Thoracic aorta (tissue), 2 donors: ENCODE data around the gene OSTF1. TPM values are rescaled to one million over a fixed set of nuclear protein-coding genes. Genes with fewer than 3 reads are reported as not detected.

Experiments
- ATAC-seq: fragments of 150-250 bp; one replicate; pipeline ENCODE4 v1.8.0; 2017; ENCODE audit warnings: low read depth; ENCODE audit not compliant: insufficient number of reproducible peaks, low FRiP score
- DNase-seq: peaks from one replicate; pipeline ENCODE4 v3.0.0-alpha.2; 2020; ENCODE audit warnings: low spot score
- H3K27ac ChIP-seq, 2 donors: fragments of 200-600 bp; sonication (generic); 1 replicate in 1 of 2; 2 replicates in 1 of 2; pipeline ENCODE4 v1.5.1; 2016; ENCODE audit warnings: mild to moderate bottlenecking in 2 of 2, moderate library complexity in 2 of 2
- H3K27me3 ChIP-seq: fragments of 200-600 bp; sonication (generic); replicated peaks from 2 replicates; pipeline ENCODE4 v1.6.0; 2016; ENCODE audit warnings: mild to moderate bottlenecking; ENCODE audit not compliant: insufficient read depth
- H3K36me3 ChIP-seq: fragments of 200-600 bp; sonication (generic); one replicate; pipeline ENCODE4 v1.5.1; 2016
- H3K4me1 ChIP-seq, 2 donors: fragments of 200-600 bp; sonication (generic); 1 replicate in 1 of 2; 2 replicates in 1 of 2; pipeline versions ENCODE4 v1.5.1 to v1.6.0; 2016; ENCODE audit warnings: low read depth in 2 of 2, mild to moderate bottlenecking in 1 of 2; ENCODE audit not compliant: control insufficient read depth in 1 of 2
- H3K4me3 ChIP-seq: fragments of 200-600 bp; sonication (generic); 2 replicates; pipeline ENCODE4 v1.5.1; 2016; ENCODE audit warnings: mild to moderate bottlenecking
- H3K9me3 ChIP-seq: fragments of 200-600 bp; sonication (generic); 2 replicates; pipeline ENCODE4 v1.5.1; 2016
- total RNA-seq, 2 donors: library from RNA; depleted of rRNA; stranded (reverse); fragments of >200 nt; gene quantifications; one replicate each; pipeline versions ENCODE4 v1.1.0 to v1.2.3, GENCODE V29; 2016
- TF ChIP-seq, protein P1 (sequence below): fragments of 200-600 bp; sonication (generic); IDR thresholded peaks from one replicate; pipeline ENCODE4 v1.5.1; 2019; ENCODE audit warnings: antibody characterized with exemption

OSTF1 gene
- total RNA-seq, 2 donors from 2014 or later, result 16.8 to 33.9 TPM

DNA sequence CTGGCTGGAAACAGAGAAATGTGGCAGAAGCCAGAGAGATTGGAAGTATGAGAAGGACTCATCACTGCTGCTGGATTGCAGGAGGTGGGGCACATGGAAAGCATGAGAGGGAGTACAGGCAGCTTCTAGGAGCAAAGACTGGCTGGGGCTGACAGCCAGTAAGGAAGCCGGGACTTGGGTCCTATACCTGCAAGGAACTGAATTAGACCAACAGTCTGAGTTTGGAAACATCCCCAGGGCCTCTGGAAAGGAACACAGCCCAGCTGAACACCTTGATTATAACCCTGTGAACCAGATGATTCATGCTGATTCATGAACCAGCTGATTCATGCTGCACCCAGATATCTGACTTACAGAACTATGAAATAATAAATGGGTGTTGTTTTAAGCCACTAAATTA, 93.4 kb downstream of the OSTF1 start:
- no peak for ATAC-seq
- Histone ChIP-seq H3K9me3 (no peaks in the 10 kb centered on the region), H3K4me3 (no peak overlapping the region), H3K27ac (no peak overlapping the region), H3K4me1 (no peaks in the 10 kb centered on the region), H3K27me3 (no peaks in the 10 kb centered on the region), H3K36me3 (no peaks in the 10 kb centered on the region)
- TF ChIP-seq, protein P1, sequence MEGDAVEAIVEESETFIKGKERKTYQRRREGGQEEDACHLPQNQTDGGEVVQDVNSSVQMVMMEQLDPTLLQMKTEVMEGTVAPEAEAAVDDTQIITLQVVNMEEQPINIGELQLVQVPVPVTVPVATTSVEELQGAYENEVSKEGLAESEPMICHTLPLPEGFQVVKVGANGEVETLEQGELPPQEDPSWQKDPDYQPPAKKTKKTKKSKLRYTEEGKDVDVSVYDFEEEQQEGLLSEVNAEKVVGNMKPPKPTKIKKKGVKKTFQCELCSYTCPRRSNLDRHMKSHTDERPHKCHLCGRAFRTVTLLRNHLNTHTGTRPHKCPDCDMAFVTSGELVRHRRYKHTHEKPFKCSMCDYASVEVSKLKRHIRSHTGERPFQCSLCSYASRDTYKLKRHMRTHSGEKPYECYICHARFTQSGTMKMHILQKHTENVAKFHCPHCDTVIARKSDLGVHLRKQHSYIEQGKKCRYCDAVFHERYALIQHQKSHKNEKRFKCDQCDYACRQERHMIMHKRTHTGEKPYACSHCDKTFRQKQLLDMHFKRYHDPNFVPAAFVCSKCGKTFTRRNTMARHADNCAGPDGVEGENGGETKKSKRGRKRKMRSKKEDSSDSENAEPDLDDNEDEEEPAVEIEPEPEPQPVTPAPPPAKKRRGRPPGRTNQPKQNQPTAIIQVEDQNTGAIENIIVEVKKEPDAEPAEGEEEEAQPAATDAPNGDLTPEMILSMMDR, result no peak
- no peak for DNase-seq

DNA sequence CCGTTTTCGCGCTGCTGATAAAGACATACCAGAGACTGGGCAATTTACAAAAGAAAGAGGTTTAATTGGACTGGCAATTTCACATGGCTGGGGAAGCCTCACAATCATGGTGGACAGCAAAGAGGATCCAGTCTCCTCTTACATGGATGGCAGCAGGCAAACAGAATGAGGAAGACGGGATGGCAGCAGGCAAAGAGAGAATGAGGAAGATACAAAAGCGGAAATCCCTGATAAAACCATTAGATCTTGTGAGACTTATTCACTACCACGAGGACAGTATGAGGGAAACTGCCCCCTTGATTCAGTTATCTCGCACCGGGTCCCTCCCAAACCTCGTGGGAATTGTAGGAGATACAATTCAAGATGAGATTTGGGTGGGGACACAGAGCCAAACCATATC, 95.0 kb downstream of the OSTF1 start:
- no peaks in the 10 kb centered on the region for H3K4me1 ChIP-seq
- ATAC-seq (no peak), DNase-seq (no peak)
- no peaks in the 10 kb centered on the region for H3K27me3 ChIP-seq
- H3K36me3 ChIP-seq, result no peaks in the 10 kb centered on the region
- TF ChIP-seq, protein P1, result no peak
- H3K4me3 ChIP-seq, result no peak overlapping the region
- H3K9me3 ChIP-seq, result no peaks in the 10 kb centered on the region
- no peak overlapping the region for H3K27ac ChIP-seq

DNA sequence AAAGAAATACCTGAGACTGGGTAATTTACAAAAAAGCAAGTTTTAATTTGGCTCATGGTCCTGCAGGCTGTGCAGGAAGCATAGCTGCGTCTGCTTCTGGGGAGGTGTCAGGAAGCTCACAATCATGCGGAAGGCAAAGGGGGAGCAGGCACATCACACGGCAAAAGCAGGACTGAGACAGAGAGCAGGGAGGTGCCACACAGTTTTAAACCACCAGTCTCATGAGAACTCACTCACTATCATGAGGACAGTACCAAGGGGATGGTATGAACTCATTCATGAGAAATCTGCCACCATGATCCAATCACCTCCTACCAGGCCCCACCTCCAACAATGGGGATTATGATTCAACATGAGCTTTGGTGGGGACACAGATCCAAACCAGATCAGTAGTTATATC, 96.2 kb downstream of the OSTF1 start:
- ATAC-seq, result no peak
- H3K36me3 ChIP-seq, result no peaks in the 10 kb centered on the region

DNA sequence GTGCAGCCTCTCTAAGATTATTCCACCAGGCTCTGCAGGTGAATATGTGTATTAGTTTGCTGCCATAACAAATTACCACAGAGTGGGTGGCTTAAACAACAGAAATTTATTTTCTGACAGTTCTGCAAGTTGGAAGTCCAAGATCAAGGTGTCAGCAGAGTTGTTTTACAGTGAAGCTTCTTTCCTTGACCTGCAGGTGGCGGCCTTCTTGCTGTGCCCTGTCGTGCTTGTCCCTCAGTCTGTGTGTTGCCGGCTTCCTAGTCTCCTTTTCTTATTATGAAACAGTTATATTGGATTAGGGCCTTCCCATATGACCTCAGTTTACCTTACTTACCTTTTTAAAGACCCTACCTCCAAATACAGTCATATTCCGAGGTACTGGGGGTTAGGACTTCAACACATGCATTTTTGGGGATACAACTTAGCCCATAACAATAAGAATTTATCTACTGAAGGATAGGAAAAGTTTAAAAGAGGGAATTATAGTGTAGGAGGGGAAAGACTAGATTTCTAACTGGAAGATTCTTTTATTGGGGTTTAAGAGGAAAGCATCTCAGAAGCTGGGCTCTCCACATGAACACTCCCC, 97.4 kb downstream of the OSTF1 start:
- ATAC-seq (no peak), DNase-seq (no peak)
- Histone ChIP-seq H3K4me1 (no peaks in the 10 kb centered on the region), H3K36me3 (no peaks in the 10 kb centered on the region), H3K9me3 (no peaks in the 10 kb centered on the region), H3K27ac (no peak overlapping the region), H3K4me3 (no peak overlapping the region), H3K27me3 (no peaks in the 10 kb centered on the region)
- TF ChIP-seq, protein P1, result peak; percentile 50

More for the DNA sequence above, 96.2 kb downstream of the OSTF1 start:
- Histone ChIP-seq H3K4me1 (no peaks in the 10 kb centered on the region), H3K9me3 (no peaks in the 10 kb centered on the region), H3K4me3 (no peak overlapping the region), H3K27me3 (no peaks in the 10 kb centered on the region), H3K27ac (no peak overlapping the region)
- DNase-seq, result no peak
- TF ChIP-seq, protein P1, result no peak

DNA sequence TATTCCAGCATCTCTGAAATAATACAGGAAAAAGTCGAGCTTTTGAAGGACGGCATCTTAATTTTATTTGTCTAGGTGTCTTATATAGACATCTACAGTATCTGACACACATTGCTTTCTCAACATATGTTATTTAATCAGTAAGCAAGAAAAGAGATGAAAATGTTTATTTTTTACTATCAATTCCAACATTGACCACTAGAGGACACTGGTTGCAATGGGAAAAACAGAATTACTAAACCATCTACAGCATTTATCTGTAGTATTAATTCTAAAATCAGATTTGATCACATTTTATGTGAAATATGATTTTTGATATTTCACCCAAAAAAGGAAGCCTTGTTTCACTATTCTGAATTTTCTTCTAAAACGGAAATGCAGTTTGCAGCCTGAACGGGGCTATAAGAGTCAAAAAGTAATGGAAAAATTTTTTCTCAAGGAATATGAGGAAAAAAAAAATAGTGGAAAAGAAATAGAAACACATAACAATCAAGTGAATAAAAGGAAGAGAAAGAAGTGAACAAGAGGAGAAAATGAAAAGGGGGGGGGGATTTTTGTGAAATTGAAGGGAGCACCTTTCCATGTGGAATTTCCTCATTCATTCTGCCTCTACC, 98.6 kb downstream of the OSTF1 start:
- Histone ChIP-seq H3K36me3 (no peaks in the 10 kb centered on the region), H3K27me3 (no peaks in the 10 kb centered on the region), H3K4me3 (no peak overlapping the region), H3K4me1 (no peaks in the 10 kb centered on the region), H3K9me3 (no peaks in the 10 kb centered on the region), H3K27ac (no peak overlapping the region)
- DNase-seq, result no peak
- ATAC-seq, result no peak
- TF ChIP-seq, protein P1, result peak; percentile 91
